ENCODE measurements around the gene RAB8A.
A peak's percentile ranks its signal among the peaks of the same experiment; 100 is the strongest.

The RAB8A gene

DNA sequence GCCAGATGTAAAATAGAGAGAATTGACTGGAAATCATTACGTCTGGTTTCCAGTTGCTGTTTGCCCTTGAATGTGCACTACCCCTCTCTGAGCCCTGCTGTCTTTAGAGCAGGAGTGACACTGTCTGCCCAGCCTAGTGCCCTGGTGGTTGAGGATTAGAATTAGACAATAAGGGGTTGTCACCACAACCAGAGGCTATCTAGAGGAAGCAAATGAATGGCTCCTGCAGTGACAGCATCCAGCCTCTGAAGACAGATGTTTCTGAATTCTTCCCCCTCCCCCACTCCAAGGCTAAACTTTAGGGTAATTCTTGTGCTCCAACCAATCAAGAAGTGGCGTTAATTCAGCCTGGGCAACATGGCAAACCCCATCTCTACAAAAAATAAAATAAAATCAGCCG is 2.0 kb downstream of the RAB8A start:
- peak; percentile 29 for DNase-seq

DNA sequence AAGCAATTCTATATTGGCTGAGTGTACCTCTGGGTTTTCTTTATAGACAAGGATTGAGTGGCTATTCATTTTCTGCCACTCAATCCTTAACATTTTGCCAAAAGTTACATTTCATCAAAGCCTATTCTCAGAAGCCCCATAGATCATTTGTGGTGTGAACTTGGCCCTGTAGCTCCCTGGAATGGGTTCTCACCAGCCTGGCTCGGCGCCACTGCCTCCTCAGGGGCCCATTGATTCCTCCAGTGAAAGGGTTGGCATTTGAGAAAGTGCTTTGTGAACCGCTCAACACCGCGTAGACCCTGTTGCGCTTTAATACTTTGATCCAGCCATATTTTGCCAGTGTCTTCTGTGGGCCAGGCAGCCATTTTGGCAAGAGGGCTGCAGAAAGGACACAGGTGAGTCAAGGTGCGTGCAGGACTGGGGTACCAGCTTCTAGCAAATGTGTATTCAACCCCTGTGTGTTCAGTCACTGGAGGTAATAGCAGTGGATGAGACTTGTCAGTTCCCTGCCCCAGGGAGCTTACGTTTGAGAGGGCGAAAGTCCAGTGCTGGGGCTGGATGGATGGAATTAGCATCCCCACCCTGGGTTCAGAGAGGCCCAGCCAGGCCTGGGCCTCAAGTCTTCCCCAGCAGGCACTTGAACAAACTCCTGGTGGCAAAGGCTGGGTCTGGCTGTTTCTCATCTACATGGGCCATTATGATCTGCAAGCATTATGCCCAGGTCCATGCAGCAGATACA is 3.8 kb downstream of the RAB8A start:
- no peak for DNase-seq

DNA sequence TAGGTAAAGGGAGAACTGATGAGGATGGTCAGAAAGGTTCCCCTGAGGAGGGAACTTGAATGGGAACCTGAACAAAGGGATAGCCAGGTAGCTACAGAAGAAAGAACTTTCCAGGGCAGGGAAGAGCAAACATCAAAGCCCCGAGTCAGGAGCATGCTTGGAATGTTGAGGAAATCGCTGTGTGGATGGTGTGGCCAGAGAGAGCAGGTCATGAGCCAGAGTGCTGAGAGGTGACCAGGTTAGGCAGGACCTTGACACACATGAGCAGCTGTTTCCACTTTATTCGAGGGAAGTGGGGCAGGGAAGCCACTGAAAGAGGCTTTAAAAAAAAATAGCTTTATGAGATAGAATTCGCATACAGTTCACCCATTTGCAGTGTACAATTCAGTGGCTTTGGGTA is 4.4 kb downstream of the RAB8A start:
- DNase-seq, result no peak

GRCh38 chr19:16117594-16118033 is 5.9 kb downstream of the RAB8A start:
- DNase-seq, result peak; percentile 35

GRCh38 chr19:16118489-16119033 is 6.9 kb downstream of the RAB8A start:
- peak; percentile 98 for DNase-seq

GRCh38 chr19:16119075-16119857 is 7.6 kb downstream of the RAB8A start:
- DNase-seq, result peak; percentile 95

DNA sequence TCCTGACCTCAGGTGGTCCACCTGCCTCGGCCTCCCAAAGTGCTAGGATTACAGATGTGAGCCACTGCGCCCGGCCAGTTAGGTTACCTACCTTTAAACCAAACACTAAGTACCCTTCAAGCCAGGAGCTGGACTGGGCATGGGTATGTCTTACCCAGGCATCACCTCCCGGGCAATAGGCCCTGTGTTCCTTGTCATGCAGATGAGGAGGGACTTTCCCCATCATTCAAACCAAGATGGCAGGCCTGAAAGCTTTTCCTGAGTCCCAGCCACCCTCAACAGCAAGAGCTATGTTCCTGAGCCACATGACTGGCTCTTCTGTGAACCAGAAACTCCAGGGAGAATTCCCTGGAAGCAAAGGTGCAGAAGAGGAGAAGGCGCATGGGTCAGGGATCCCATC is 9.5 kb downstream of the RAB8A start:
- DNase-seq, result no peak

- no peak for DNase-seq
These were observed 10.3 kb downstream of the RAB8A start for GRCh38 chr19:16121967-16122366.

GRCh38 chr19:16124953-16125352 is 13.3 kb downstream of the RAB8A start:
- DNase-seq, result no peak

- no peak for DNase-seq
These were observed 14.2 kb downstream of the RAB8A start for GRCh38 chr19:16125737-16126495.

DNA sequence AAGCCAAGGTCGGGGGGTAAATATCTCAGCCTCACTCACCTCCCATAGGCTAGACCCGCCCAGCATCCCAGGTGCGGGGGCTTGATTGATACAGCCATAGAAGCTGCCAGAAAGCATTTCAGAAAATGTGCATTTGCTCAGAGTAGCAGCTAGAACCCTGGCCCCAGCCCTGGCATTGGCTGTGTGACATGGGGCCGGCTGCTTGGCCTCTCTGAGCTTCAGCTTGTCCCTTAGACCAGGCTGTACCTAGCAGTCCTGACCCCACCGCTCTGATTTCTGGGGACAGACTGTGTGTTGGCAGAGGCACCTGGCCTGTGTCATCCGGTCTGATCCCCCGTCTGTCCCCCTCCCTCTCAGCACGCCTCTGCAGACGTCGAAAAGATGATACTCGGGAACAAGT is 15.4 kb downstream of the RAB8A start:
- DNase-seq, result no peak

DNA sequence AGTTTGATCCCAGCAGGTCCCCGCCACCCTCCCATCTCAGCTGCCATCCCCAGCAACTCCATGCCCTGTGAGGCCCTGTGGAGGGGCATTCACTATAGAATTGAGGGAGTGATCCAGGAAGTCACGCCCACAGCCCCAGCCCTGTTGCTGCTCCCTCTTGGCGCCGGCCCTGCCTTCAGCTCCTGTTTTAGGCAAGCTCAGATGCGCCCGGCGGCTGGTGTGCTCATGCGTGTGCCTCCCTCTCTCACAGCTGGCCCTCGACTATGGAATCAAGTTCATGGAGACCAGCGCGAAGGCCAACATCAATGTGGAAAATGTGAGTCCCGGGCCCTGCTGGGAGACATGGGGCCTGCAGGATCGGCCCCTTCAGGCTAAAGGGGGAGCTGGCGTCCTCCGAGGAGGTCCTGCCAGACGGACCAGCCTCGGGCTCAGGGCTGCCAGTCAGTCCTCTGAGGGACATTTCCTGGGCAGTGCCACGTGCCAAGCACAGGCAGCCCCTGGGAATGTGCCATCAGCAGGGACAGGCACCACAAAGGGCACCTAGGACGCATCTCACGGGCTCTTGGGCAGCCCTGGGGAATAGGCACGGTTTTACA is 16.2 kb downstream of the RAB8A start:
- no peak for DNase-seq

- DNase-seq, result no peak
These were observed 20.0 kb downstream of the RAB8A start for GRCh38 chr19:16131648-16132047.

- no peak for DNase-seq
These were observed 22.1 kb downstream of the RAB8A start for GRCh38 chr19:16133818-16134217.

- no peak for DNase-seq
These were observed 22.8 kb downstream of the RAB8A start for GRCh38 chr19:16134510-16134909.

GRCh38 chr19:16135430-16136127 is 23.9 kb downstream of the RAB8A start:
- no peak for DNase-seq

DNA sequence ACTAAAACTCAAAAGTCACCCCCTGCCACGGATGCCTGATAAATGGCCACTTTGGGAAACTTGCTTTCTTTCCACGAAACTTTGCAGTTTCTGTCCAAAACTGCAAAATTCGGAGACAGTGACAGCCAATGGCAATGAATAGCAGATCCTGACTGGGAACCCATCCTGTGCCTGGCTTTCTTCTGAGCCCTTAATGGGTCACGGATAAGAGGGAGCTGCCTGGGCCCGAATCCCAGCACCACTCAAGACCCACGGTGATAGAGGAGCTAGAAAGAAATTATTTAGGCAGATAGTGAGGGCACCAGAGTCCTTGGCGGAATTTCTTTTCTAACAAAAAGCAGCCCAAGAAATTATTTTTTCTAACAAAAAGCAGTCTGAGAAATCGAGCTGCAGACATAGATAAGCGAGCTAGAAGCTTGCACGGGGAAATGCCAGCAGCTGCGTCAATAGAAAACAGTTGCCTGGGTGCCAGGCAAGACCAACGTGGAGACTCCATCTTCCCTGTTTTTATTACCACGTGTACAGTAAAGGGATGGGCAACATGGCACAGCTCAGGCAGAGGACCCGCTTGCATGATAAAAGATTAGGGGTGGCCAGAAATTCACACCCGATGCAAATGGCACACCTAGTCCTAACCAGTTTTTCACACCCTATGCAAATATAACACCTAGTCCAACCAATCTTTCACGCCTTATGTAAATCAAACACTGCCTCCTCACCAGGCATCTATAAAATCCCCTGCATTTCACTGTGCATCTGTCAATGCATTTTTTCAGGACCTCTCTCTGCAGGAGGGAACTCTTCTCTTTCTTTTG is 24.7 kb downstream of the RAB8A start:
- DNase-seq, result no peak

DNA sequence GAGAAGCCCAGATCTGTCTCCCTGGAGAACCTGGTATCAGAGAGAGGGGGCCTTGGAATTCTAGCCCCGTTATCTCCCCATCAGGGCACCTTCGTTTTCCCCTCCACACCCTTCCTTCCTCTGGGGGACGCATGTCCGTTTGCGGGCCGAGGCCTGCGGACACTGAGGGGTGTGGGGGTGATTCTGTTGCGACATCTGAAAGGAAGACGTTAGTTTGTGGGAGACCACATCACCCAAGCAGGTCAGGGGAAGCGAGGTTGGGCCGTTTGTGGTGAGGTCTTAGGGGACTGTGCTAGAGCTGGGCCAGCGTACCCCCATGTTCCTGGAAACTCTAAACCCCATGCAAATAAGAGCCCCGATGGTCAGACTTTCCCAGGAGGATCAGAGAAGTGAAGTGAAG is 28.1 kb downstream of the RAB8A start:
- no peak for DNase-seq

DNA sequence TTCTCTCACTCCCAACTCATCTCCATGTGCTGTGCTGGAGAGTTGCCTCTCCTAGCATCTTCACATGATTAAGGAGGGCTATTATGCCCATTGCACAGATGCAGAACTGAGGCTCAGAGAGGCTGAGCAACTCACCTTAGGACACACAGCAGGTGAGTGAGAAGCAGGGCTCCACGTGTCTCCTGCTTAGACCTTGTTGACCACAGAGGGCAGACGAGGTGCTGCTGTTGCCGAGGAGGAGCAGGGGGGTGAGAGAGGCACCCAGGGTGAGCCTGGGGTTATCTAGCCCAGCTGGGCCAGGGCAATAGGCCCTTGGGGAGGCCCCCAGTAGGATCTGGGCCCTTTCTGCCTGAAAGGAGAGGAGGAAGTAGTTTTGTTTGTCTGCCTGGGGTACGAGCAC is 29.4 kb downstream of the RAB8A start:
- DNase-seq, result no peak

- DNase-seq, result peak; percentile 73
These were observed 30.4 kb downstream of the RAB8A start for GRCh38 chr19:16142032-16142580.
